ENCODE results near the gene HLTF. TPM values are rescaled to one million over a fixed set of nuclear protein-coding genes. Genes with fewer than 3 reads are reported as not detected.

Gene HLTF
- total RNA-seq, 1 donor from 2014 or later: 15.9 TPM

DNA sequence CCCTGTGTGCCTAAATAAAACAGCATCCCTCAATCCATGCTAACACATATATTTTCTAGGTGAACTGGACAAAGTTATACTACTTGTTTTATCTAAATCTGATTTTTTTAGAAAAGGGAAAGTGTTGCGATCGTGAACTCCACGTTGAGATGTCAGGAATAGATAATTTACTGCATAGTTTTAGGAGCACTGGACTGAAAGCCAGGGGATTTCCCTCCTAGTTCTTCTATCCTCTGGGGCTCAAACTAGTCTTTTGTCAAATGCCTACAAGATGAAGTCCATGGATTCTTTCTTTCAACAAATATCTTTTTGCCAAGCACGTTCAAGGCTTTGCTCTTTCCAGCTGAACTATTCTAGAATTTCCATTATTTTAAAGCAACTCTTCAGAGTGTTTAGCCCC is 42.5 kb upstream of the HLTF start:
- Mint-ChIP-seq H3K36me3 (ENCODE audit: low read depth, unreplicated experiment) (no peaks in the 10 kb centered on the region), H3K4me3 (ENCODE audit: unreplicated experiment) (peak overlapping the region; percentile 90), H3K27me3 (ENCODE audit: unreplicated experiment) (peaks cover 3% of the 10 kb centered on the region), H3K9me3 (ENCODE audit: unreplicated experiment) (no peaks in the 10 kb centered on the region), H3K27ac (ENCODE audit: unreplicated experiment) (no peak overlapping the region), H3K4me1 (ENCODE audit: unreplicated experiment) (peaks cover 13% of the 10 kb centered on the region)
- TF ChIP-seq, protein P1, sequence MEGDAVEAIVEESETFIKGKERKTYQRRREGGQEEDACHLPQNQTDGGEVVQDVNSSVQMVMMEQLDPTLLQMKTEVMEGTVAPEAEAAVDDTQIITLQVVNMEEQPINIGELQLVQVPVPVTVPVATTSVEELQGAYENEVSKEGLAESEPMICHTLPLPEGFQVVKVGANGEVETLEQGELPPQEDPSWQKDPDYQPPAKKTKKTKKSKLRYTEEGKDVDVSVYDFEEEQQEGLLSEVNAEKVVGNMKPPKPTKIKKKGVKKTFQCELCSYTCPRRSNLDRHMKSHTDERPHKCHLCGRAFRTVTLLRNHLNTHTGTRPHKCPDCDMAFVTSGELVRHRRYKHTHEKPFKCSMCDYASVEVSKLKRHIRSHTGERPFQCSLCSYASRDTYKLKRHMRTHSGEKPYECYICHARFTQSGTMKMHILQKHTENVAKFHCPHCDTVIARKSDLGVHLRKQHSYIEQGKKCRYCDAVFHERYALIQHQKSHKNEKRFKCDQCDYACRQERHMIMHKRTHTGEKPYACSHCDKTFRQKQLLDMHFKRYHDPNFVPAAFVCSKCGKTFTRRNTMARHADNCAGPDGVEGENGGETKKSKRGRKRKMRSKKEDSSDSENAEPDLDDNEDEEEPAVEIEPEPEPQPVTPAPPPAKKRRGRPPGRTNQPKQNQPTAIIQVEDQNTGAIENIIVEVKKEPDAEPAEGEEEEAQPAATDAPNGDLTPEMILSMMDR (IDR thresholded peaks at IDR 0.05; ENCODE audit: unreplicated experiment): no peak
- no peak for DNase-seq (ENCODE audit: low spot score)

DNA sequence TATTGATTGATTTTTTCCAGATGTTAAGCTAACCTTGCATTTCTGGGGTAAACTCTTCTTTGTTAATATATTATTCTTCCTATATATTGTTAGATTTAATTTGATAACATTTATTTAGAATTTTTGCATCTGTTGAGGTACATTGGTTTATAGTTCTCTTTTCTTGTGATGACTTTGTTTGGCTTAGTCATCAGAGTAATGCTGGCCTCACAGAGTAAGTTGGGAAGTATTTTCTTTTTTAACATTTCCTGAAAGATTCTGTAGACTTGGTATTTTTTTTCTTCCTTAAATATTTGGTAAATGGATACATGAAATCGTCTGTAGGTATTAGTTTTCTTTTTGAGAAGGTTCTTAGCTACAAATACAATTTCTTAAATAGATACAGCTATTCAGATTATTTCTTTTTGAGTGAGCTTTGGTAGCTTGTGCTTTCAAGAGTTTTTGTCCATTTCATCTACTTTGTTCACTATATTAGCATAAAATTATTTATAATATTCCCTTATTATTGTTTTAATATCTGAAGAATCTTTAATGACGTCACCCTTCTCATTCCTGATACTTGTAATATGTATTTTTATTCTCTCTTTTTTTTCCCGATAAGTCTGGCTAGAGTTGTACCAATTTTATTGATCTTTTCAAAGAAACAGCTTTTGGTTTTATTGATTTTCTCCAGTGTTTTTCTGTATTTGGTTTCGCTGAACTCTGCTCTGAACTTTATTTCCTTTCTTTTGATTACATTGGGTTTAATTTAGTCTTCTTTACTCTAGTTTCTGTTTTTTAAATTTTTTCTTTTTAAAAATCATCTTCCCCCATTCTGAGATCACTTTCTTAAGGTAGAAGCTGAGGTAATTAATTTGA is 36.6 kb upstream of the HLTF start:
- H3K4me3 Mint-ChIP-seq (ENCODE audit: unreplicated experiment): no peak overlapping the region
- TF ChIP-seq, protein P1 (IDR thresholded peaks at IDR 0.05; ENCODE audit: unreplicated experiment): no peak
- H3K36me3 Mint-ChIP-seq (ENCODE audit: low read depth, unreplicated experiment): no peaks in the 10 kb centered on the region

DNA sequence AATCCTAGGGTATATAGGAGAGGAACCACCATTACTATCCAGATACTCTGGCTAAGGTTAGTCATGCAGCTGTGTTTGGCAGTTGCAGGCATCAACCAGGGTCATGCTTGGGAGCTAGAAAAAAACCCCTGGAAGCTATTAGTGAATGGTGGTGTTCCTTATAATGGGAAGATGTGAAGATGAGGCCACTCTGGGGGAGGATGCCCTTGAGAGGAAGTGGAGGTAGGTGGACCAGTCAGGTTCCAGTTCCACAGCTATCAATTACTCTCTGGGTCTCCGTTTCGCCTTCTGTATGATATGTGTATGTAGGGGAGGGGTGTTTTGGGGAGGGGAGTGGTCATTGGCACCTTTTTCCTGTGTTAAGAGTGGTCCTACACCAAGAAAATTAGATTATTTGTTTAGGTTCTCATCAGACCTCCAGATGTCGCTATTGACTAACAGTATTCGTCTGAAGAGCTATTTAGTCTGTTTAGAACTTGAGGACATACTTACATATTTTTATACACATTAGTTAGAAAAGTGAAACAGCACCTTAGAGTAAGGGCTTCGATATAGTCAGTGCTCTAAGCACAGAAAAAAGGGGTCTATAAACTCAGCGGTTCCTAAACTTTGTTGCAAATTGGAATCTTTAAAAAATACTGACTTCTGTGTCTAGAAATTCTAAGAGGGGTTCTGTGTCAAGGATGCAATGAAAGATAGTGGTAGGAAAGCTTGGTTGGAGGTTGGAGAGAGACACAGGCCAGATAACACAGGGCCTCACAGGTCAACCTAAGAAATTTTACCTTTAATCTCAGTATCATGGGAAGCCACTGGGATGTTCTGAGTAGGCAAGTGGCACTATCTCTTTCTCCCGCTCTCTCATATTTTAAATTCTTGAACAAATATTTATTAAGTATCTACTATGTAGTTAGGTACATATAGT is 34.0 kb upstream of the HLTF start:
- Mint-ChIP-seq H3K36me3 (ENCODE audit: low read depth, unreplicated experiment) (no peaks in the 10 kb centered on the region), H3K4me3 (ENCODE audit: unreplicated experiment) (no peak overlapping the region), H3K4me1 (ENCODE audit: unreplicated experiment) (no peaks in the 10 kb centered on the region), H3K9me3 (ENCODE audit: unreplicated experiment) (no peaks in the 10 kb centered on the region), H3K27ac (ENCODE audit: unreplicated experiment) (no peak overlapping the region), H3K27me3 (ENCODE audit: unreplicated experiment) (peaks cover 1% of the 10 kb centered on the region)
- no peak for DNase-seq (ENCODE audit: low spot score)
- TF ChIP-seq, protein P1 (IDR thresholded peaks at IDR 0.05; ENCODE audit: unreplicated experiment): peak; percentile 41

More for the DNA sequence above, 36.6 kb upstream of the HLTF start:
- Mint-ChIP-seq H3K27me3 (ENCODE audit: unreplicated experiment) (peaks cover 1% of the 10 kb centered on the region), H3K27ac (ENCODE audit: unreplicated experiment) (no peak overlapping the region), H3K9me3 (ENCODE audit: unreplicated experiment) (no peaks in the 10 kb centered on the region), H3K4me1 (ENCODE audit: unreplicated experiment) (no peaks in the 10 kb centered on the region)
- no peak for DNase-seq (ENCODE audit: low spot score)

DNA sequence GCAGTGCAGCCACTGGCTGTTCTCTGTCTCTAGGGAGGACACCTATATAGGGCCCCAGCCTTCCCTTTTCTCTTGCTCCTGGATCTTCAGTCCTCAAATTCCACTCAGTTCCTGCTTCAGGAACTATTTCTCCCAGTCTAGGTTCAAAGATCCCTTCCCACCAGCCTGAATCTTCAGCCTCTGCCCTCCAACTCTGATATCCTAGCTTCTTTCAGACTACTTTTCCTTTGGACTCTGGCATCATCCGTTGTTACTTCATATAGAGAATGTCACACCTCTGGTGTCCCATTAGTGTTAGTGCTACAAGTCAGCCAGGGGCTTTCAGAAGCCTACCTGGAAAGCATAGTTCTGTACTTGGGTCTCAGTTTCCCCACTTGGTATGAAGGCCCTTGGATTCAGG is 33.1 kb upstream of the HLTF start:
- Mint-ChIP-seq H3K27ac (ENCODE audit: unreplicated experiment) (no peak overlapping the region), H3K36me3 (ENCODE audit: low read depth, unreplicated experiment) (no peaks in the 10 kb centered on the region), H3K4me3 (ENCODE audit: unreplicated experiment) (no peak overlapping the region), H3K27me3 (ENCODE audit: unreplicated experiment) (peaks cover 1% of the 10 kb centered on the region), H3K9me3 (ENCODE audit: unreplicated experiment) (no peaks in the 10 kb centered on the region), H3K4me1 (ENCODE audit: unreplicated experiment) (no peaks in the 10 kb centered on the region)
- TF ChIP-seq, protein P1 (IDR thresholded peaks at IDR 0.05; ENCODE audit: unreplicated experiment): no peak
- DNase-seq (ENCODE audit: low spot score): no peak

Data from endothelial cell (in vitro differentiated cells).